CD14-positive monocyte (primary cell): ENCODE data around the gene DAB2IP. TPM values are rescaled to one million over a fixed set of nuclear protein-coding genes. Genes with fewer than 3 reads are reported as not detected.

Source experiments
- DNase-seq, 3 donors: peaks; one replicate each; pipeline ENCODE4 v3.0.0-alpha.2; 2011 to 2022
- H2AFZ ChIP-seq: 2 replicates; pipeline ENCODE4 v1.6.0; 2012; ENCODE audit warnings: mild to moderate bottlenecking, low read depth, low read length, inconsistent platforms; ENCODE audit not compliant: insufficient read depth, poor library complexity, severe bottlenecking
- H3K27ac ChIP-seq, 2 donors: 1 replicate in 1 of 2; 2 replicates in 1 of 2; pipeline ENCODE4 v1.5.1; 2012 to 2013; ENCODE audit warnings: low read length in 2 of 2, control low read depth in 1 of 2, inconsistent platforms in 1 of 2, low read depth in 1 of 2, mild to moderate bottlenecking in 1 of 2
- H3K27me3 ChIP-seq, 2 donors: one replicate each; pipeline versions ENCODE4 v1.6.0 to v1.6.1; 2011 to 2013; ENCODE audit warnings: low read length in 2 of 2; ENCODE audit not compliant: control insufficient read depth in 2 of 2, insufficient read depth in 2 of 2
- H3K36me3 ChIP-seq, 2 donors: replicated peaks in 1 of 2; 1 replicate in 1 of 2; 2 replicates in 1 of 2; pipeline versions ENCODE4 v1.5.1 to v1.6.1; 2012 to 2013; ENCODE audit warnings: low read length in 2 of 2, control low read depth in 1 of 2, inconsistent platforms in 1 of 2, mild to moderate bottlenecking in 1 of 2; ENCODE audit not compliant: insufficient read depth in 2 of 2, control insufficient read depth in 1 of 2
- H3K4me1 ChIP-seq, 2 donors: 1 replicate in 1 of 2; 2 replicates in 1 of 2; pipeline versions ENCODE4 v1.5.1 to v1.6.1; 2012 to 2013; ENCODE audit warnings: low read length in 2 of 2, control low read depth in 1 of 2, inconsistent platforms in 1 of 2, mild to moderate bottlenecking in 1 of 2, moderate library complexity in 1 of 2; ENCODE audit not compliant: insufficient read depth in 2 of 2, control insufficient read depth in 1 of 2
- H3K4me2 ChIP-seq: replicated peaks from 2 replicates; pipeline ENCODE3; 2012; ENCODE audit warnings: low read length, moderate library complexity, mild to moderate bottlenecking; ENCODE audit not compliant: poor library complexity, severe bottlenecking; ENCODE audit errors: extremely low read depth
- H3K4me3 ChIP-seq, 3 experiments: fragments of 200-600 bp in 1 of 3; sonication (generic) in 1 of 3; replicated peaks in 1 of 3; 1 replicate in 2 of 3; 2 replicates in 1 of 3; pipeline ENCODE4 v1.5.1; 2011 to 2013; ENCODE audit warnings: low read length in 3 of 3, mild to moderate bottlenecking in 3 of 3, control low read depth in 2 of 3, low read depth in 2 of 3, inconsistent platforms in 1 of 3, moderate library complexity in 1 of 3
- H3K79me2 ChIP-seq: 2 replicates; pipeline ENCODE4 v1.6.0; 2012; ENCODE audit warnings: mild to moderate bottlenecking, control low read depth, inconsistent platforms, low read length, moderate library complexity; ENCODE audit not compliant: insufficient read depth
- H3K9ac ChIP-seq: 2 replicates; pipeline ENCODE4 v1.6.0; 2017; ENCODE audit warnings: low read length, mild to moderate bottlenecking; ENCODE audit not compliant: insufficient read depth, poor library complexity, severe bottlenecking
- H3K9me3 ChIP-seq, 2 donors: replicated peaks in 1 of 2; 1 replicate in 1 of 2; 2 replicates in 1 of 2; pipeline versions ENCODE4 v1.5.1 to v1.6.1; 2012 to 2013; ENCODE audit warnings: low read length in 2 of 2, control low read depth in 1 of 2; ENCODE audit not compliant: control insufficient read depth in 1 of 2, insufficient read depth in 1 of 2
- H4K20me1 ChIP-seq: 2 replicates; pipeline ENCODE4 v1.6.0; 2012; ENCODE audit warnings: mild to moderate bottlenecking, low read length, control low read depth, moderate library complexity; ENCODE audit not compliant: insufficient read depth
- H3K27ac Mint-ChIP-seq, 7 donors: one replicate each; pipeline ENCODE4 v1.8.0; 2020; ENCODE audit warnings: mild to moderate bottlenecking in 7 of 7, mixed read lengths in 7 of 7, moderate library complexity in 6 of 7, inconsistent platforms in 2 of 7
- H3K27me3 Mint-ChIP-seq, 3 donors: one replicate each; pipeline ENCODE4 v1.8.0; 2021 to 2022; ENCODE audit warnings: low read depth in 3 of 3, mild to moderate bottlenecking in 3 of 3, mixed read lengths in 3 of 3, moderate library complexity in 3 of 3, inconsistent platforms in 1 of 3
- H3K36me3 Mint-ChIP-seq, 2 donors: one replicate each; pipeline ENCODE4 v1.8.0; 2020; ENCODE audit warnings: mixed read lengths in 2 of 2, inconsistent platforms in 1 of 2, mild to moderate bottlenecking in 1 of 2
- H3K4me1 Mint-ChIP-seq: one replicate; pipeline ENCODE4 v1.8.0; 2020; ENCODE audit warnings: mild to moderate bottlenecking, mixed read lengths
- H3K4me3 Mint-ChIP-seq, 2 donors: one replicate each; pipeline ENCODE4 v1.8.0; 2020; ENCODE audit warnings: mild to moderate bottlenecking in 2 of 2, mixed read lengths in 2 of 2, moderate library complexity in 1 of 2
- H3K9me3 Mint-ChIP-seq, 7 donors: one replicate each; pipeline ENCODE4 v1.8.0; 2020 to 2022; ENCODE audit warnings: mixed read lengths in 7 of 7, mild to moderate bottlenecking in 6 of 7, moderate library complexity in 6 of 7, inconsistent platforms in 2 of 7
- WGBS: methylation state at CpG from one replicate; pipeline ENCODE4 v1.1.5; 2013; ENCODE audit warnings: missing lambda C conversion rate; ENCODE audit not compliant: insufficient coverage; 5-methylcytosine and 5-hydroxymethylcytosine counted together
- intact Hi-C, 2 donors: fragments of 100-400 bp; cut with micrococcal nuclease; formaldehyde crosslinking; loops; one replicate each; pipeline versions ENCODE4 v1.15.0 to v1.15.1; 2023
- polyA plus RNA-seq, 3 donors: library from polyadenylated mRNA; depleted of rRNA in 1 of 3; unstranded in 2 of 3; stranded (reverse) in 1 of 3; fragments of 300-500 nt in 2 of 3; fragments of >200 nt in 1 of 3; fragmentation: Illumina TruSeq in 2 of 3; gene quantifications; 1 replicate in 2 of 3; 2 replicates in 1 of 3; pipeline ENCODE4 v1.2.3, GENCODE V29; 2012 to 2021
- TF ChIP-seq, protein P1 (sequence below): fragments of 200-600 bp; IDR thresholded peaks from one replicate; pipeline ENCODE4 v1.8.0; 2022; ENCODE audit warnings: antibody characterized with exemption, mild to moderate bottlenecking

DAB2IP gene
- polyA plus RNA-seq, 3 donors, result 0.13 TPM; not detected in 2

DNA sequence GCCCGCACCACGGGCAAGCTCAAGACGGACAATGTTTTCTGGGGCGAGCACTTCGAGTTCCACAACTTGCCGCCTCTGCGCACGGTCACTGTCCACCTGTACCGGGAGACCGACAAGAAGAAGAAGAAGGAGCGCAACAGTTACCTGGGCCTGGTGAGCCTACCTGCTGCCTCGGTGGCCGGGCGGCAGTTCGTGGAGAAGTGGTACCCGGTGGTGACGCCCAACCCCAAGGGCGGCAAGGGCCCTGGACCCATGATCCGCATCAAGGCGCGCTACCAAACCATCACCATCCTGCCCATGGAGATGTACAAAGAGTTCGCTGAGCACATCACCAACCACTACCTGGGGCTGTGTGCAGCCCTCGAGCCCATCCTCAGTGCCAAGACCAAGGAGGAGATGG lies 108.6 kb downstream of the DAB2IP start:
- no peak overlapping the region for H3K4me2 ChIP-seq
- intact Hi-C loops, result no loop called here

DNA sequence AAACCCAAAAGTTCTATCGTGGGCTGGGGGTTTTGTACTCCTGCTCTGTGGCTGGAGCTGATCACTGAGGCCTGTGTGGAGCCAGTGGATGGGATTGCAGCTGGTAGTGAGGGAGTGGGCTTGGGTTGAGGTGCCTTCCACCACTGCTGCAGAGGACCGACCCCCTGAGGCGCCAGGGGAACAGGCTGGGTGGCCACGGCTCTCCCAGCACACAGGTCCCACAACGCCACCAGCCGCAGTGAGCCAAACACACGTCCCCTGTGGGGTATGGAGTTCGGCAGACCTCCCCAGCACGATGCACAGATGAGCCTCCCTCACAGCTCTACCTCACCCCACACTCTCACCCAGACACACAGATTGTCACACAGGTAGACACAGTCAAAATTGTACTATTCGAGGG lies 109.1 kb downstream of the DAB2IP start:
- WGBS, result 98% methylated on average over 8 of the region's 10 CpGs
- H3K4me1 ChIP-seq, result no peaks in the 10 kb centered on the region
- no peak overlapping the region for H3K4me2 ChIP-seq
- H3K9me3 Mint-ChIP-seq, result no peaks in the 10 kb centered on the region
- H3K27me3 ChIP-seq, result no peaks in the 10 kb centered on the region
- H3K27ac ChIP-seq, result no peak overlapping the region
- DNase-seq, result no peak
- no peak overlapping the region for H3K27ac Mint-ChIP-seq
- H3K4me1 Mint-ChIP-seq, result no peaks in the 10 kb centered on the region
- H3K4me3 Mint-ChIP-seq, result no peak overlapping the region
- TF ChIP-seq, protein P1, sequence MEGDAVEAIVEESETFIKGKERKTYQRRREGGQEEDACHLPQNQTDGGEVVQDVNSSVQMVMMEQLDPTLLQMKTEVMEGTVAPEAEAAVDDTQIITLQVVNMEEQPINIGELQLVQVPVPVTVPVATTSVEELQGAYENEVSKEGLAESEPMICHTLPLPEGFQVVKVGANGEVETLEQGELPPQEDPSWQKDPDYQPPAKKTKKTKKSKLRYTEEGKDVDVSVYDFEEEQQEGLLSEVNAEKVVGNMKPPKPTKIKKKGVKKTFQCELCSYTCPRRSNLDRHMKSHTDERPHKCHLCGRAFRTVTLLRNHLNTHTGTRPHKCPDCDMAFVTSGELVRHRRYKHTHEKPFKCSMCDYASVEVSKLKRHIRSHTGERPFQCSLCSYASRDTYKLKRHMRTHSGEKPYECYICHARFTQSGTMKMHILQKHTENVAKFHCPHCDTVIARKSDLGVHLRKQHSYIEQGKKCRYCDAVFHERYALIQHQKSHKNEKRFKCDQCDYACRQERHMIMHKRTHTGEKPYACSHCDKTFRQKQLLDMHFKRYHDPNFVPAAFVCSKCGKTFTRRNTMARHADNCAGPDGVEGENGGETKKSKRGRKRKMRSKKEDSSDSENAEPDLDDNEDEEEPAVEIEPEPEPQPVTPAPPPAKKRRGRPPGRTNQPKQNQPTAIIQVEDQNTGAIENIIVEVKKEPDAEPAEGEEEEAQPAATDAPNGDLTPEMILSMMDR, result no peak
- no peaks in the 10 kb centered on the region for H3K9me3 ChIP-seq
- H3K36me3 Mint-ChIP-seq, result no peaks in the 10 kb centered on the region
- intact Hi-C loops, result no loop called here
- no peak overlapping the region for H3K4me3 ChIP-seq
- H3K36me3 ChIP-seq, result no peaks in the 10 kb centered on the region
- no peaks in the 10 kb centered on the region for H3K79me2 ChIP-seq
- no peak overlapping the region for H2AFZ ChIP-seq
- no peaks in the 10 kb centered on the region for H4K20me1 ChIP-seq
- no peak overlapping the region for H3K9ac ChIP-seq
- H3K27me3 Mint-ChIP-seq, result peaks cover 0 to 10% (median 1%) of the 10 kb centered on the region in 3 donors

More for the DNA sequence above, 108.6 kb downstream of the DAB2IP start:
- no peaks in the 10 kb centered on the region for H3K9me3 ChIP-seq
- peaks cover 0 to 10% (median 1%) of the 10 kb centered on the region in 3 donors for H3K27me3 Mint-ChIP-seq
- no peaks in the 10 kb centered on the region for H3K36me3 ChIP-seq
- H3K9ac ChIP-seq, result no peak overlapping the region
- WGBS, result 97% methylated on average over 21 of the region's 23 CpGs
- H3K27ac Mint-ChIP-seq, result no peak overlapping the region
- no peak overlapping the region for H3K4me3 Mint-ChIP-seq
- H3K36me3 Mint-ChIP-seq, result no peaks in the 10 kb centered on the region
- H3K4me3 ChIP-seq, result no peak overlapping the region
- H3K27ac ChIP-seq, result no peak overlapping the region
- no peak for DNase-seq
- no peaks in the 10 kb centered on the region for H3K9me3 Mint-ChIP-seq
- TF ChIP-seq, protein P1, result no peak
- H3K79me2 ChIP-seq, result no peaks in the 10 kb centered on the region
- no peaks in the 10 kb centered on the region for H3K4me1 Mint-ChIP-seq
- no peak overlapping the region for H2AFZ ChIP-seq
- no peaks in the 10 kb centered on the region for H3K4me1 ChIP-seq
- no peaks in the 10 kb centered on the region for H4K20me1 ChIP-seq
- no peaks in the 10 kb centered on the region for H3K27me3 ChIP-seq
